A549 (cell line): ENCODE results near the gene PARD6G. TPM values are rescaled to one million over a fixed set of nuclear protein-coding genes. Genes with fewer than 3 reads are reported as not detected.

Experiments used
- ATAC-seq, 2 experiments: fragments of 200-7000 bp in 1 of 2; fragments of >200 bp in 1 of 2; cut with Nextera tagmentation in 1 of 2; cut with Tn5 transposase in 1 of 2; 3 replicates each; pipeline versions ENCODE4 v1.8.0 to v1.9.1; 2018 to 2020; ENCODE audit warnings: mild to moderate bottlenecking in 1 of 2, moderate library complexity in 1 of 2
- CTCF ChIA-PET: fragments of 300-600 bp; sonication (Branson Sonifier 250); formaldehyde crosslinking; extraction: SDS; loops from one replicate; lab custom pipeline; 2021; ENCODE audit warnings: antibody characterized with exemption, inconsistent platforms; lab: Yijun Ruan, JAX
- POLR2A ChIA-PET: fragments of 350-600 bp; formaldehyde crosslinking; extraction: SDS; loops from one replicate; lab custom pipeline; 2021; ENCODE audit warnings: antibody characterized with exemption, inconsistent platforms; lab: Yijun Ruan, JAX
- DNase-seq, 2 experiments: peaks; one replicate each; pipeline versions ENCODE4 v3.0.0 to v3.0.0-alpha.2; 2011 to 2016; ENCODE audit warnings: low read depth in 1 of 2, low spot score in 1 of 2
- FAIRE-seq: peaks from 2 replicates; lab custom pipeline; 2011; peaks lifted over from hg19 to GRCh38; lab: Jason Lieb, UNC
- H3K27ac ChIP-seq, 2 experiments: fragments of >200 bp; sonication (Bioruptor Twin); formaldehyde crosslinking; 3 replicates each; pipeline ENCODE4 v1.5.1; 2016 to 2017
- H3K4me1 ChIP-seq: fragments of >200 bp; sonication (Bioruptor Twin); formaldehyde crosslinking; 3 replicates; pipeline ENCODE4 v1.6.1; 2016
- H3K4me2 ChIP-seq: fragments of >200 bp; sonication (Bioruptor Twin); formaldehyde crosslinking; 3 replicates; pipeline ENCODE4 v1.6.1; 2016
- H3K4me3 ChIP-seq: fragments of >200 bp; sonication (Bioruptor Twin); formaldehyde crosslinking; 3 replicates; pipeline ENCODE4 v1.5.1; 2016
- H3K9me3 ChIP-seq: fragments of >200 bp; sonication (Bioruptor Twin); formaldehyde crosslinking; 3 replicates; pipeline ENCODE4 v1.6.1; 2016
- CEBPB ChIP-seq, 2 experiments: fragments of >200 bp in 1 of 2; sonication (Bioruptor Twin) in 1 of 2; formaldehyde crosslinking in 1 of 2; IDR thresholded peaks; 2 replicates each; pipeline ENCODE4 v1.6.1; 2012 to 2016
- CHD2 ChIP-seq: fragments of 150-350 bp; IDR thresholded peaks from 2 replicates; pipeline ENCODE4 v1.6.1; 2014; ENCODE audit warnings: low read length; ENCODE audit not compliant: partially characterized antibody
- CHD4 ChIP-seq: fragments of 200-600 bp; sonication (generic); IDR thresholded peaks from 2 replicates; pipeline ENCODE4 v1.6.1; 2016; ENCODE audit warnings: antibody characterized with exemption, mild to moderate bottlenecking, borderline replicate concordance
- CTCF ChIP-seq: fragments of >200 bp; sonication (Bioruptor Twin); formaldehyde crosslinking; IDR thresholded peaks from 3 replicates; pipeline ENCODE4 v1.5.1; 2016
- E2F6 ChIP-seq: IDR thresholded peaks from 2 replicates; pipeline ENCODE4 v1.6.1; 2012; ENCODE audit warnings: low read depth, borderline replicate concordance
- EHMT2 ChIP-seq: fragments of 200-600 bp; sonication (generic); IDR thresholded peaks from 2 replicates; pipeline ENCODE4 v1.6.1; 2016; ENCODE audit warnings: antibody characterized with exemption, low read depth, mild to moderate bottlenecking, moderate library complexity
- ELK1 ChIP-seq: fragments of 150-350 bp; IDR thresholded peaks from 2 replicates; pipeline ENCODE4 v1.6.1; 2014; ENCODE audit warnings: low read depth, mild to moderate bottlenecking, low read length
- FOSB ChIP-seq: fragments of 250-450 bp; sonication (Bioruptor Pico); IDR thresholded peaks from 2 replicates; pipeline ENCODE4 v1.5.0; 2020; ENCODE audit warnings: mild to moderate bottlenecking, moderate library complexity
- FOSL2 ChIP-seq, 2 experiments: fragments of 450-650 bp in 1 of 2; fragments of >200 bp in 1 of 2; sonication (Bioruptor Twin) in 1 of 2; formaldehyde crosslinking; IDR thresholded peaks; 2 replicates each; pipeline versions ENCODE4 v1.5.0 to v1.6.1; 2016 to 2020; ENCODE audit warnings: mild to moderate bottlenecking in 1 of 2, moderate library complexity in 1 of 2
- FOXS1 ChIP-seq: fragments of 250-450 bp; sonication (Bioruptor Pico); IDR thresholded peaks from 2 replicates; pipeline ENCODE4 v1.5.0; 2020; ENCODE audit warnings: mild to moderate bottlenecking, moderate library complexity
- PHF8 ChIP-seq: fragments of 200-600 bp; sonication (generic); IDR thresholded peaks from 2 replicates; pipeline ENCODE4 v1.6.1; 2016; ENCODE audit warnings: low read depth, mild to moderate bottlenecking, antibody characterized with exemption, moderate library complexity, borderline replicate concordance
- POLR2A ChIP-seq: IDR thresholded peaks from 2 replicates; pipeline ENCODE4 v1.6.1; 2012; ENCODE audit warnings: mild to moderate bottlenecking, low read length
- REST ChIP-seq: fragments of 200-600 bp; sonication (generic); IDR thresholded peaks from 2 replicates; pipeline ENCODE4 v1.6.1; 2016; ENCODE audit warnings: antibody characterized with exemption, mild to moderate bottlenecking, moderate library complexity
- TP53 ChIP-seq: fragments of 250-450 bp; sonication (Bioruptor Pico); IDR thresholded peaks from 2 replicates; pipeline ENCODE4 v1.5.0; 2021; ENCODE audit warnings: mild to moderate bottlenecking, moderate library complexity
- ZC3H11A ChIP-seq: fragments of 450-650 bp; IDR thresholded peaks from 2 replicates; pipeline ENCODE4 v1.6.1; 2014; ENCODE audit warnings: antibody characterized with exemption, mild to moderate bottlenecking
- WGBS: methylation state at CpG from one replicate; pipeline ENCODE4 v1.1.6; 2017; ENCODE audit errors: missing lambda C conversion rate; 5-methylcytosine and 5-hydroxymethylcytosine counted together
- polyA plus RNA-seq, 4 experiments: library from polyadenylated mRNA; depleted of rRNA in 3 of 4; stranded (reverse); fragments of >200 nt; fragmentation: RNase III in 1 of 4; extraction: RNeasy Plus Mini Kit Qiagen cat#74134 plus additional on column Dnase treatment in 1 of 4; gene quantifications; 2 replicates in 3 of 4; 3 replicates in 1 of 4; pipeline ENCODE4 v1.2.3, GENCODE V29; 2011 to 2017

PARD6G gene
- polyA plus RNA-seq, 2 of the 4 experiments (the other 2 are of a cell fraction), result 1.6 to 2.3 TPM

GRCh38 chr18:80213182-80213581 lies 34.1 kb downstream of the PARD6G start (continued):
- TF ChIP-seq REST (no peak), TP53 (CRISPR knock-in tag) (no peak), FOSB (CRISPR knock-in tag) (no peak), CTCF (no peak), CHD2 (no peak), E2F6 (no peak)

- H3K27ac ChIP-seq, result no peak overlapping the region
- no peak for TF ChIP-seq FOXS1 (CRISPR knock-in tag)
- TF ChIP-seq REST, result no peak
- no peak for TF ChIP-seq EHMT2
- TF ChIP-seq FOSB (CRISPR knock-in tag), result no peak
- TF ChIP-seq ELK1, result no peak
- TF ChIP-seq POLR2A, result no peak
- TF ChIP-seq ZC3H11A, result no peak
- TF ChIP-seq CEBPB (IDR thresholded peaks at IDR 0.05), result no peak
- no peak for TF ChIP-seq FOSL2 (IDR thresholded peaks at IDR 0.05)
- TF ChIP-seq FOSL2 (CRISPR knock-in tag; IDR thresholded peaks at IDR 0.05), result no peak
- TF ChIP-seq CHD4, result no peak
- TF ChIP-seq PHF8, result no peak
- TF ChIP-seq, all 56 proteins: peak for 0
- Histone ChIP-seq H3K4me1 (no peaks in the 10 kb centered on the region), H3K9me3 (no peaks in the 10 kb centered on the region), H3K4me2 (no peak overlapping the region), H3K4me3 (no peak overlapping the region)
- FAIRE-seq, result no peak
- ChIA-PET CTCF (no interaction called here), POLR2A (no interaction called here)
- DNase-seq, result no peak
- WGBS, result 28% methylated on average over 6 of the region's 6 CpGs
- ATAC-seq, result no peak
Observed at GRCh38 chr18:80210312-80211083, 36.8 kb downstream of the PARD6G start.
